H1 (cell line): ENCODE data around the gene GALR2. TPM values are rescaled to one million over a fixed set of nuclear protein-coding genes. Genes with fewer than 3 reads are reported as not detected.

Experiments
- CTCF ChIA-PET: fragments of 300-600 bp; sonication (Branson Sonifier 250); formaldehyde crosslinking; loops from one replicate; lab custom pipeline; 2021; ENCODE audit not compliant: partially characterized antibody; lab: Charles Lee
- POLR2A ChIA-PET: fragments of 300-600 bp; sonication (Branson Sonifier 250); formaldehyde crosslinking; loops from one replicate; lab custom pipeline; 2021; ENCODE audit warnings: inconsistent platforms; ENCODE audit not compliant: partially characterized antibody; lab: Charles Lee
- DNase-seq, 2 experiments: peaks; one replicate each; pipeline versions ENCODE4 v3.0.0 to v3.0.0-alpha.2; 2010 to 2022; ENCODE audit warnings: low spot score in 2 of 2, low read depth in 1 of 2, mixed read lengths in 1 of 2
- FAIRE-seq: peaks from 2 replicates; lab custom pipeline; 2011; peaks lifted over from hg19 to GRCh38; lab: Jason Lieb, UNC
- H2AFZ ChIP-seq: 2 replicates; pipeline ENCODE4 v1.8.1; 2012; ENCODE audit warnings: low read length, inconsistent platforms
- H2AK5ac ChIP-seq: 2 replicates; pipeline ENCODE4 v1.6.1; 2013; ENCODE audit warnings: low read depth, low read length
- H2BK120ac ChIP-seq: replicated peaks from 2 replicates; pipeline ENCODE3; 2013; ENCODE audit warnings: low read depth, low read length, inconsistent platforms
- H2BK12ac ChIP-seq: 2 replicates; pipeline ENCODE4 v1.6.1; 2013; ENCODE audit warnings: low read depth, low read length
- H2BK15ac ChIP-seq: 2 replicates; pipeline ENCODE4 v1.6.1; 2013; ENCODE audit warnings: low read length
- H2BK20ac ChIP-seq: 2 replicates; pipeline ENCODE4 v1.6.1; 2013; ENCODE audit warnings: low read length
- H2BK5ac ChIP-seq: 2 replicates; pipeline ENCODE4 v1.6.1; 2013; ENCODE audit warnings: low read depth, low read length
- H3K14ac ChIP-seq: 2 replicates; pipeline ENCODE4 v1.6.1; 2013; ENCODE audit warnings: inconsistent platforms; ENCODE audit not compliant: insufficient read length
- H3K18ac ChIP-seq: 2 replicates; pipeline ENCODE4 v1.6.1; 2013; ENCODE audit warnings: low read length; ENCODE audit errors: extremely low read depth
- H3K23ac ChIP-seq: 2 replicates; pipeline ENCODE4 v1.6.1; 2013; ENCODE audit warnings: inconsistent platforms; ENCODE audit not compliant: insufficient read length
- H3K23me2 ChIP-seq: 2 replicates; pipeline ENCODE4 v1.6.1; 2013; ENCODE audit warnings: low read depth, low read length
- H3K27ac ChIP-seq: 2 replicates; pipeline ENCODE4 v1.6.1; 2011; ENCODE audit warnings: low read depth, low read length, inconsistent platforms
- H3K27me3 ChIP-seq, 4 experiments: replicated peaks in 1 of 4; 1 replicate in 1 of 4; 2 replicates in 3 of 4; pipeline versions ENCODE4 v1.6.1 to v1.8.1; 2011 to 2013; ENCODE audit warnings: low read length in 3 of 4, mild to moderate bottlenecking in 3 of 4, inconsistent platforms in 2 of 4, mixed read lengths in 2 of 4, moderate library complexity in 1 of 4; ENCODE audit not compliant: control insufficient read depth in 3 of 4, insufficient read depth in 3 of 4; ENCODE audit errors: extremely low read depth in 1 of 4
- H3K36me3 ChIP-seq, 4 experiments: 2 replicates each; pipeline versions ENCODE4 v1.6.1 to v1.8.1; 2011 to 2013; ENCODE audit warnings: mild to moderate bottlenecking in 4 of 4, low read length in 3 of 4, moderate library complexity in 2 of 4, control low read depth in 1 of 4, inconsistent platforms in 1 of 4; ENCODE audit not compliant: insufficient read depth in 4 of 4, control insufficient read depth in 2 of 4
- H3K4ac ChIP-seq: replicated peaks from 2 replicates; pipeline ENCODE3; 2013; ENCODE audit warnings: low read length, low read depth, mixed read lengths, inconsistent platforms; ENCODE audit not compliant: insufficient read length
- H3K4me1 ChIP-seq, 4 experiments: replicated peaks in 1 of 4; 1 replicate in 1 of 4; 2 replicates in 3 of 4; pipeline versions ENCODE4 v1.6.1 to v1.8.1; 2011 to 2013; ENCODE audit warnings: low read length in 3 of 4, inconsistent platforms in 2 of 4, mixed read lengths in 1 of 4; ENCODE audit not compliant: insufficient read depth in 4 of 4, control insufficient read depth in 3 of 4
- H3K4me2 ChIP-seq, 2 experiments: 2 replicates each; pipeline versions ENCODE4 v1.6.1 to v1.8.1; 2011 to 2013; ENCODE audit warnings: low read depth in 2 of 2, low read length in 2 of 2, control low read depth in 1 of 2, inconsistent platforms in 1 of 2, mild to moderate bottlenecking in 1 of 2; ENCODE audit not compliant: insufficient read depth in 1 of 2
- H3K4me3 ChIP-seq, 4 experiments: fragments of 200-600, 300-600 bp in 1 of 4; sonication (generic), shearing (Covaris generic), sonication (Bioruptor Twin) in 1 of 4; 2 replicates each; pipeline versions ENCODE4 v1.5.1 to v1.8.1; 2011 to 2016; ENCODE audit warnings: low read length in 4 of 4, low read depth in 3 of 4, control low read depth in 2 of 4, inconsistent platforms in 2 of 4, mild to moderate bottlenecking in 2 of 4, mixed read lengths in 1 of 4, moderate library complexity in 1 of 4; ENCODE audit not compliant: insufficient read depth in 2 of 4; ENCODE audit errors: extremely low read depth in 1 of 4
- H3K56ac ChIP-seq: replicated peaks from 2 replicates; pipeline ENCODE3; 2013; ENCODE audit warnings: low read depth, mild to moderate bottlenecking, mixed read lengths, low read length, inconsistent platforms; ENCODE audit not compliant: insufficient read length
- H3K79me1 ChIP-seq: 2 replicates; pipeline ENCODE4 v1.6.1; 2013; ENCODE audit warnings: low read depth, low read length, control low read depth
- H3K79me2 ChIP-seq, 2 experiments: 2 replicates each; pipeline versions ENCODE4 v1.6.1 to v1.8.1; 2012 to 2013; ENCODE audit warnings: low read length in 2 of 2, mild to moderate bottlenecking in 2 of 2, inconsistent platforms in 1 of 2; ENCODE audit not compliant: insufficient read depth in 2 of 2, control insufficient read depth in 1 of 2
- H3K9ac ChIP-seq, 4 experiments: replicated peaks in 1 of 4; 1 replicate in 1 of 4; 2 replicates in 3 of 4; pipeline versions ENCODE4 v1.6.1 to v1.8.1; 2011 to 2013; ENCODE audit warnings: low read depth in 3 of 4, low read length in 3 of 4, control low read depth in 2 of 4, mild to moderate bottlenecking in 2 of 4, moderate library complexity in 2 of 4, inconsistent platforms in 1 of 4; ENCODE audit errors: extremely low read depth in 1 of 4
- H3K9me3 ChIP-seq, 2 experiments: 2 replicates each; pipeline versions ENCODE4 v1.6.1 to v1.8.1; 2012 to 2013; ENCODE audit warnings: mild to moderate bottlenecking in 2 of 2, moderate library complexity in 2 of 2, control low read depth in 1 of 2, inconsistent platforms in 1 of 2, low read depth in 1 of 2, low read length in 1 of 2, mixed read lengths in 1 of 2; ENCODE audit not compliant: insufficient read depth in 2 of 2
- H4K20me1 ChIP-seq, 2 experiments: replicated peaks in 1 of 2; 2 replicates each; pipeline versions ENCODE3 to v1.8.1; 2011 to 2013; ENCODE audit warnings: inconsistent platforms in 2 of 2, low read length in 2 of 2, mild to moderate bottlenecking in 1 of 2; ENCODE audit not compliant: insufficient read depth in 2 of 2, control insufficient read depth in 1 of 2
- H4K5ac ChIP-seq: 2 replicates; pipeline ENCODE4 v1.6.1; 2013; ENCODE audit warnings: low read length, low read depth, mixed read lengths, inconsistent platforms; ENCODE audit not compliant: insufficient read length
- H4K8ac ChIP-seq: 2 replicates; pipeline ENCODE4 v1.8.0; 2013; ENCODE audit warnings: mild to moderate bottlenecking, moderate library complexity, low read length, inconsistent platforms; ENCODE audit not compliant: insufficient read depth; ENCODE audit errors: extremely low read depth
- H4K91ac ChIP-seq: replicated peaks from 2 replicates; pipeline ENCODE3; 2013; ENCODE audit warnings: low read length, mixed read lengths, inconsistent platforms; ENCODE audit not compliant: insufficient read length
- BACH1 ChIP-seq: IDR thresholded peaks from 2 replicates; pipeline ENCODE4 v1.6.1; 2012; ENCODE audit warnings: low read length, improper control_type of control experiment
- CHD1 ChIP-seq: IDR thresholded peaks from 2 replicates; pipeline ENCODE4 v1.6.1; 2012; ENCODE audit warnings: low read depth, low read length, improper control_type of control experiment
- EP300 ChIP-seq, 2 experiments: IDR thresholded peaks; 1 replicate in 1 of 2; 2 replicates in 1 of 2; pipeline ENCODE4 v1.6.1; 2011 to 2012; ENCODE audit warnings: low read depth in 2 of 2, low read length in 2 of 2, mild to moderate bottlenecking in 2 of 2, borderline replicate concordance in 1 of 2, inconsistent platforms in 1 of 2, moderate library complexity in 1 of 2
- GTF2F1 ChIP-seq: IDR thresholded peaks from 2 replicates; pipeline ENCODE4 v1.6.1; 2012; ENCODE audit warnings: low read depth, low read length, improper control_type of control experiment, borderline replicate concordance
- MAFK ChIP-seq: IDR thresholded peaks from 2 replicates; pipeline ENCODE4 v1.6.1; 2012; ENCODE audit warnings: low read depth, mild to moderate bottlenecking, improper control_type of control experiment, low read length
- NANOG ChIP-seq: IDR thresholded peaks from 2 replicates; pipeline ENCODE4 v1.6.1; 2011; ENCODE audit warnings: low read length, low read depth, mild to moderate bottlenecking, inconsistent platforms; ENCODE audit not compliant: insufficient read depth, poor library complexity, severe bottlenecking
- RXRA ChIP-seq: IDR thresholded peaks from 2 replicates; pipeline ENCODE4 v1.6.1; 2011; ENCODE audit warnings: low read depth, mild to moderate bottlenecking, low read length, moderate library complexity; ENCODE audit not compliant: insufficient read depth
- SAP30 ChIP-seq: fragments of 300-600 bp; sonication (generic); IDR thresholded peaks from 2 replicates; pipeline ENCODE4 v1.7.1; 2012; ENCODE audit warnings: low read length, moderate library complexity, mild to moderate bottlenecking, inconsistent platforms; ENCODE audit not compliant: insufficient read depth, insufficient replicate concordance
- SP2 ChIP-seq: IDR thresholded peaks from 2 replicates; pipeline ENCODE4 v1.6.1; 2012; ENCODE audit warnings: mild to moderate bottlenecking, low read length, inconsistent platforms
- SP4 ChIP-seq: IDR thresholded peaks from 2 replicates; pipeline ENCODE4 v1.6.1; 2012; ENCODE audit warnings: low read length, inconsistent platforms
- TAF1 ChIP-seq: IDR thresholded peaks from 2 replicates; pipeline ENCODE4 v1.6.1; 2011; ENCODE audit warnings: mild to moderate bottlenecking, low read depth, low read length
- TAF7 ChIP-seq: optimal IDR thresholded peaks from 2 replicates; pipeline ENCODE3; 2011; ENCODE audit warnings: low read depth, mild to moderate bottlenecking, inconsistent platforms, low read length, moderate library complexity, borderline replicate concordance
- WGBS, 2 experiments: shearing (Covaris generic) in 1 of 2; methylation state at CpG; one replicate each; pipeline versions ENCODE4 v1.1.6 to v1.1.7; 2013 to 2015; ENCODE audit warnings: low lambda C conversion rate in 2 of 2, mixed read lengths in 2 of 2, inconsistent platforms in 1 of 2, low coverage in 1 of 2, missing lambda C conversion rate in 1 of 2; ENCODE audit not compliant: insufficient replicate concordance in 2 of 2, insufficient coverage in 1 of 2, insufficient read length in 1 of 2; ENCODE audit errors: extremely low coverage in 1 of 2, missing lambda C conversion rate in 1 of 2; 5-methylcytosine and 5-hydroxymethylcytosine counted together
- polyA plus RNA-seq, 7 experiments: library from polyadenylated mRNA; depleted of rRNA in 3 of 7; stranded (reverse) in 5 of 7; unstranded in 2 of 7; fragments of >200 nt in 5 of 7; fragments of 200-250 nt in 2 of 7; gene quantifications; 1 replicate in 5 of 7; 2 replicates in 1 of 7; 4 replicates in 1 of 7; pipeline versions ENCODE4 v1.2.1 to v1.2.3, GENCODE V29; 2011 to 2013; ENCODE audit warnings: missing spikeins in 2 of 7, mixed read lengths in 2 of 7
- total RNA-seq: library from RNA; stranded (reverse); fragmentation: NEBNext Ultra II Directional; extraction: Animal tissue kit (Norgen Biotek cat#: 25700); gene quantifications from 2 replicates; pipeline ENCODE4 v1.2.1, GENCODE V29; 2021
- TF ChIP-seq, protein P1 (sequence below): IDR thresholded peaks from 2 replicates; pipeline ENCODE4 v1.6.1; 2012; ENCODE audit warnings: inconsistent platforms

Gene GALR2
- total and polyA plus RNA-seq, 2 of the 8 experiments (the other 6 are each of a cell fraction or from before 2014, with no cell fraction given): 0.86 to 2.2 TPM

DNA sequence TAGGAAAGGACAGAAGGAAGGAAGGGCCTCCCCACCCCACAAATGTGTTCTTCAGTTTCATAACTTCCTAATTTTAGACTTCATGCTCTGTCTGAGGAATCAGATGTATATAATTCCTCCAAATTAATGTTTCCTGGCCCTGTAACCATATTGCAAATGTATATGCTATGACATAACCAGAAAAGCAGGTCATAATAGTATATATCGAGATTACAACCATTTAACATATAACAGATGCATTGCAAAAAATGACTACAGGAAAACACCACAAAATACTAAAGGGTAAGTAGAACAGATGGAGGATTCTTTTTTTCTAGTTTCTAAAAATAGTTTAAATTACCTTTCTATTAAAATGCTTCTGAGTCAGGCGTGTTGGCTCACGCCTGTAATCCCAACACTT lies 32.1 kb downstream of the GALR2 start:
- Histone ChIP-seq H3K79me1 (peaks cover 8% of the 10 kb centered on the region), H3K4me1 (peaks cover 6 to 16% (median 9%) of the 10 kb centered on the region in 4 experiments; a peak in 6 of 7 replicates), H3K4me3 (no peak overlapping the region), H3K36me3 (peaks cover under 1% of the 10 kb centered on the region in 4 experiments; a peak in 4 of 8 replicates), H4K20me1 (no peaks in the 10 kb centered on the region), H2BK12ac (no peak overlapping the region), H3K9me3 (no peaks in the 10 kb centered on the region), H2BK120ac (no peak overlapping the region), H3K56ac (no peak overlapping the region), H3K18ac (no peak overlapping the region), H2AFZ (no peak overlapping the region), H3K14ac (peak overlapping the region; percentile 84), H3K4me2 (peak overlapping the region in 1 of 2 experiments; percentile 47; a peak in 3 of 4 replicates), H3K27me3 (no peaks in the 10 kb centered on the region), H3K9ac (no peak overlapping the region), H4K8ac (no peak overlapping the region), H4K5ac (peak overlapping the region; percentile 87), H3K27ac (no peak overlapping the region), H3K4ac (no peak overlapping the region), H2AK5ac (no peak overlapping the region), H3K79me2 (peaks cover 5 to 8% of the 10 kb centered on the region in 2 experiments; a peak in 3 of 4 replicates), H2BK20ac (no peak overlapping the region), H3K23ac (no peak overlapping the region), H2BK15ac (no peak overlapping the region), H2BK5ac (peak overlapping the region; percentile 26; the same call in 1 of the 2 replicates), H4K91ac (no peak overlapping the region), H3K23me2 (peaks cover 9% of the 10 kb centered on the region; the same call in 1 of the 2 replicates)
- ChIA-PET CTCF (interaction anchor here (0.7 to 41.5 kb wide), 12 partner anchors 8 to 563 kb away, joined by 3 to 778 read pairs (median 4); partner anchors contain the start of genes CDK3 and FOXJ1), POLR2A (interaction anchor here (0.6 to 0.8 kb wide), 2 partner anchors 27 to 118 kb away, joined by 3 to 4 read pairs; partner anchors contain the start of gene ZACN)
- 97% methylated on average over 3 of the region's 3 CpGs; no CpG with 5 or more reads in 1 of the 2 experiments for WGBS, 2 experiments
- DNase-seq: no peak
- FAIRE-seq: no peak
- TF ChIP-seq, protein P1, sequence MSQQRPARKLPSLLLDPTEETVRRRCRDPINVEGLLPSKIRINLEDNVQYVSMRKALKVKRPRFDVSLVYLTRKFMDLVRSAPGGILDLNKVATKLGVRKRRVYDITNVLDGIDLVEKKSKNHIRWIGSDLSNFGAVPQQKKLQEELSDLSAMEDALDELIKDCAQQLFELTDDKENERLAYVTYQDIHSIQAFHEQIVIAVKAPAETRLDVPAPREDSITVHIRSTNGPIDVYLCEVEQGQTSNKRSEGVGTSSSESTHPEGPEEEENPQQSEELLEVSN: no peak
- TF ChIP-seq TAF7 (no peak), BACH1 (no peak), SP2 (no peak), CHD1 (no peak), MAFK (no peak), RXRA (no peak), SAP30 (no peak), SP4 (no peak), GTF2F1 (no peak), EP300 (IDR thresholded peaks at IDR 0.05; ENCODE audit: borderline replicate concordance in 1 of 2, low read depth in 2 of 2, low read length in 2 of 2) (no peak), NANOG (no peak), TAF1 (no peak)
